ENCODE measurements around the gene GCNT1. TPM values are rescaled to one million over a fixed set of nuclear protein-coding genes. Genes with fewer than 3 reads are reported as not detected.
"Not testable (repeated sequence)": the region's sequence is repeated elsewhere in the genome, so short reads cannot be mapped to it uniquely, and the experiment has no call there.

The GCNT1 gene
- polyA plus RNA-seq, 1 donor, result 5.3 TPM

DNA sequence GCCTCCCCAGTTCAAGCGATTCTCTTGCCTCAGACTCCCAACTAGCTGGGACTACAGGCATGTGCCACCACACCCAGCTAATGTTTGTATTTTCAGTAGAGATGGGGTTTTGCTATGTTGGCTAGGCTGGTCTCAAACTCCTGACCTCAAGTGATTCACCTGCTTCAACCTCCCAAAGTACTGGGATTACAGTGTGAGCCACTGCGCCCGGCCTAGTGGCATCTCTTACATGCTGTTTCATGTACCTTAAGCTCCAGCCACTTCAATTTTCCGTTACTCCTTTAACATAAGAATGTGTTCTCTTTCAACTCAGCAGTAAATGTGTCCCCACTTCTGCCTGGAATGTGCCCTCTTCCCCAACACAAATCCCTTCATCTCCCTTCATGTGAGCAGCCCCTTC lies 73.9 kb downstream of the GCNT1 start:
- not testable (repeated sequence) for DNase-seq

DNA sequence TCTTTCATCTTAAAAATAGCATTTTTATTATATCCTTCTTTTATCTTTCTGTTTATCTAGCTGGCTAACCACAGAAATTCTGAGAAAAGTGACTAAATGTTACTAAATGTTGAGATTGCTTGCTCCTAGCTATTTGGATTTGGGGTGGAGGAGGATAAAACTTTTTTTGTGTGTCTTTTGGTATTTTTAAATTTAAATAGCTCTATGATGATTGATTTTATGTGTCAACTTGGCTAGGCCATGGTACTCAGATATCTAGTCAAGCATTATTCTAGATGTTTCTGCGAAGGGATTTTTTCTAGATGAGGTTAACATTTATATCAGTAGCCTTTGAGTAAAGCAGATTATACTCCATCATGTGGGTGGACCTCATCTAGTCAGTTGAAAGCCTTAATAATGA lies 75.0 kb downstream of the GCNT1 start:
- DNase-seq, result no peak

DNA sequence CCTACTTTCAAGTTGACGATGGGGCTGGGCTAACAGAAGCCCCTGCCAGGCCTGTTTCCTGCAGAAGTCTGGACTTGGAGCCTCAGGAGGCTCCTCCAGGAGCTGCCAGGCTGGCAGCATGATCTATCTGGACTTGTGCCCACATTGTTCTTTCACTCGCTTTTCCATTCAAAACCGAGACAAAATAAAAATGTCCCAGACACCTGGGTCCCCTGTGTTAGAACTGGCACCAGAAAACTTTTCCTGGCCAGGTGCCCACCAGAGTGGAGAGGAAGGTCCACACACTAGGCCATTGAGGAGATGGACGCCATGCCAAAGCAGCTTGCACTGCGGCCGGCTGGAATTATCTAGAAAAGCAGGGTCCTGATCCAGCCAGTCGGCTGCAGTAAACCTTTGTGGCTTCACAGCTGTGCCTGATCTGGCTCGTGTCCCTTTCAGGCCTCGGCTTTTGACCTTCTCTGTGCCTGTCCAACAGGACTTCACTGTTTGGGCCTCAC lies 78.2 kb downstream of the GCNT1 start:
- DNase-seq, result no peak

DNA sequence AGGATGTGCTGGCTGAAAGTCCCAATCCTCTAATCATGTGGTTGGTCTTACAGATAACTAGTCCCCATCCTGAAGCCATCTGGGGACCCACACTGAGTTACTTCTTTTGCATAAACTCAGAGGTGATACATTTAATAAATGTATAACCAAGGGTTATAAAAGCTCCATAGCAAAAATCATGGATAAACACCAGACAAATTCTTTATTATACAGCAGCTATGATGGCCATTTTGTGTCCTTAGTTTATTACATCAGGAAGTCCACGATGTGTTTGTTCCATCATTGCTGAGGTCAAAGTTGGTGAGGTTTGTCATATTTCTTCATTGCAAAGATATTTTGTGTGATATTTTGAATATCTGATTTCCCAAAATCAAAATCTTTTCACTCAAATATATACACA lies 80.2 kb downstream of the GCNT1 start:
- no peak for DNase-seq

DNA sequence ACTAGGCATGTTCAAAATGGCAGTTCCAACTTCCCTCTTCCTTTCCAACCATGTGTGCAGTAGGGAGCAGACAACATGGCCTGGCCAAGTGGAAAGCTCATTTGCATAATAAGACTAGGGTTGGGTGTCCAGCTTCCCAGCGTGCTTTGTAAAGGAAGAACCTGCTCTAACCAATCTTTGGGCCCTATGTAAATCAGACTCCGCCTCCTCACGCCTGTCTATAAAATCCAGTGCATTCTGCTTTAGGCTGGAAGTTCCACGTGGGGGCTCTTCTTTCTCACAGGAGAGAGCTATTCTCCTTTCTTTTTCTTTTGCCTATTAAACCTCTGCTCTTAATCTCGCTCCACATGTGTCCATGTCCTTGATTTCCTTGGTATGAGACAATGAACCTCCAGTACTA lies 83.4 kb downstream of the GCNT1 start:
- no peak for DNase-seq

DNA sequence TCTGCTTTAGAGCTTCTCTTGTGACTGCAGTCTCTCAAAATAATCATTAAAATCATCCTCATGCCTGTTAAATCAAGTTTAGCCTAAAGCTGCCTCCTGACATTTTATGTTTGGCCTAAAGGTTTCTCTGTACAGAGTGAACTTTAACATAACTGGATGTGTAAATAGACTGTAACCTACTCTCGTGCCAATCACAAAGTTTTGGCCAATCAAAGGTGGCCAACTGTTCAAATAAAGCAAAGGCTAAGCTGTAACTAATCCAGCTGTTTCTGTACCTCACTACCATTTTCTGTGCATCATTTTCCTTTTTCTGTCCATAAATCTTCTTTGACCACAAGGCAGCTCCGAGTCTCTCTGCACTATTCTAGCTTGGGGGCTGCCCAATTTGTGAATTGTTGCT lies 86.2 kb downstream of the GCNT1 start:
- no peak for DNase-seq

DNA sequence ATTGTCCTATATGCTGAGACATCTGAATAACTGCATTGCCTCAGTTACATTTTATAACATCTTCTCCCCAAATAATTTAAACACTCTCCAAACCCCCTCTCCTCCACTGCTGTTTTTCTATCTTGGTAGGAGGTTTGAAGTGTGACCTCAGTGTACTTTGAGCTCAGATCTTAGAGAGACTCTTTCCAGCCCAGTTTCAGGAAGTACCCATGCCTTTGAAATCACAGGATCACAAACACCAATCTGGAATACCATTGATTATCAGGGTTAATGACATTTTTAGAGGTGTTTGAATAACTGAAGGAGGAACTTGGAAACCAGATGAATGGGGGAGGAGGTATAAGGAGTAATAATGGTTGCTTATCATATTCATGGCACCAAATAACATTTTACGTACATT lies 93.2 kb downstream of the GCNT1 start:
- DNase-seq, result no peak

DNA sequence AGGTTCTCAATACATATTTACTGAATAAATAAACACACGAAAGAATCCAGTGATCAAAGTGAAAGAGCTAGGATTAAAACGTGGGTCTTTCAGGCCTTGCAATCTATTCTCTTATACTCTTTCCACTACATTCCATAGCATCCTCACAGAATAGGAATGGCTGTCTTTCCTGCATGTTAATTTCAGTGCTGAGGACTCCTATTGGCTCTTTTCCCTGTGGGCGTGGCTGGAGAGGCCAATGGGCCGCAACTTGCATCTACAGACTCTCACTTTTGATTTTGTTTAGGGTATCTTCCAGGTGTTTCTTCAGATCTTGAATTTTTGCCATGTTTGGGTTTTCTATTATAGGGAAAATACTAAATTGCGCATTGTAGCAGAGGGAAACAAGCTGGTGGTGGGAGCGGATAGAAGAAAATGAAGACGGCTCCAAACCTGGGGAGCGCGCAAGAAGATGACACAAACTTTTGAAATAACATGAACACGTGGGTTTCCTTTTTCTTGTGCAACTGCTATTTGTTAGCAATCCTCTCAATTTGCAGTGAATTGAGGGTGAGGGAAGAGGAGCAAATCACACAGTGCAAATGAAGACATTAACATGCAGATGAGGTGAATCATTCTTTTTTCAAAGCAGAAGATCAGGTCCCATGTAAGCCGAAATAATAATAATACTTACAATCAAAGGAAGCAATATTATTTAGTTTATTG lies 93.9 kb downstream of the GCNT1 start:
- DNase-seq, result no peak

DNA sequence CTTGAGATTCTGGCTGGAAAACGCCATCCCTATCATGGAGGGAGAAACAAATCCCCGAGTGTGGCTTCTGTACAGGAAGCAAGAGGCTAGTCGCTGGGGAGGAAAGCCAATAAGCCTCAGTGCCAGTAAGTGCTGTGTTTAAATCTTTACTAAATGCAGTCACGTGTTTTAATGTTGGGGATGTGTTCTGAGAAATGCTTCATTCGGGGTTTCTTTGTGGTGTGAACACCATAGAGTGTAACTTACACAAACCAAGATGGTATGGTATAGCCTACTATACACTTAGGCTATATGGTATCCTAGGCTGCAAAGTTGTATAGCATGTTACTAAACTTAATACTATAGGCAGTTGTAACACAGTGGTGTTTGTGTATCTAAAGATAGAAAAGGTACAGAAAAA lies 94.7 kb downstream of the GCNT1 start:
- DNase-seq, result no peak

Other genes with a start within 250 kb of the GCNT1 start
- 29.5 TPM for gene RFK, start 64.8 kb upstream of the GCNT1 start, polyA plus RNA-seq (ENCODE audit: insufficient read length)